Coronary artery (tissue), 2 donors: ENCODE data around the gene TPPP.

Experiments
- DNase-seq: peaks from one replicate; pipeline ENCODE4 v3.0.0-alpha.2; 2017; ENCODE audit warnings: low spot score
- H3K27ac ChIP-seq, 2 donors: fragments of 200-600 bp; sonication (generic); one replicate each; pipeline ENCODE4 v1.5.1; 2016 to 2019
- H3K4me3 ChIP-seq: fragments of 200-600 bp; sonication (generic); 2 replicates; pipeline ENCODE4 v1.5.1; 2016; ENCODE audit warnings: mild to moderate bottlenecking, moderate library complexity
- TF ChIP-seq, protein P1 (sequence below): fragments of 200-600 bp; sonication (generic); IDR thresholded peaks from one replicate; pipeline ENCODE4 v1.5.1; 2019; ENCODE audit warnings: antibody characterized with exemption

TPPP gene

DNA sequence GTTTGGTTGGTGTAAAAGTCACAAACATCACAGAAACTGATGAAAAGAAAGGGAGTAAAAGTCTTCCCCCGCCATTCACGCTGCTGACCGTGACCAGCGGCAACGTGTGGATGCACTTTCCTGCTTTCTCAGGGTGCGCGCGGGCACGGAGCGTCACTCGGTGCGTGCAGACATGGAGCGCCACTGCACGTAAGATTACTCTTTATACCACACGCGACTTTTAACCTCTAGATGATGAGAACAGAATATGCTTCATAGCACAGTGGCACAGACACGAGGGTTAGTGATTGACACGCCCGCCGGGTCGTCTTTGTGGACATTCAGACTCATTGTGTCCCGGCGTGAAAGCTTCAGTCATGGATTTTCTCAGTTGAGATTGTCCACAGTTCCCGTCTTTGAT lies 65.3 kb downstream of the TPPP start:
- no peak overlapping the region for H3K4me3 ChIP-seq
- H3K27ac ChIP-seq, result no peak overlapping the region
- TF ChIP-seq, protein P1, sequence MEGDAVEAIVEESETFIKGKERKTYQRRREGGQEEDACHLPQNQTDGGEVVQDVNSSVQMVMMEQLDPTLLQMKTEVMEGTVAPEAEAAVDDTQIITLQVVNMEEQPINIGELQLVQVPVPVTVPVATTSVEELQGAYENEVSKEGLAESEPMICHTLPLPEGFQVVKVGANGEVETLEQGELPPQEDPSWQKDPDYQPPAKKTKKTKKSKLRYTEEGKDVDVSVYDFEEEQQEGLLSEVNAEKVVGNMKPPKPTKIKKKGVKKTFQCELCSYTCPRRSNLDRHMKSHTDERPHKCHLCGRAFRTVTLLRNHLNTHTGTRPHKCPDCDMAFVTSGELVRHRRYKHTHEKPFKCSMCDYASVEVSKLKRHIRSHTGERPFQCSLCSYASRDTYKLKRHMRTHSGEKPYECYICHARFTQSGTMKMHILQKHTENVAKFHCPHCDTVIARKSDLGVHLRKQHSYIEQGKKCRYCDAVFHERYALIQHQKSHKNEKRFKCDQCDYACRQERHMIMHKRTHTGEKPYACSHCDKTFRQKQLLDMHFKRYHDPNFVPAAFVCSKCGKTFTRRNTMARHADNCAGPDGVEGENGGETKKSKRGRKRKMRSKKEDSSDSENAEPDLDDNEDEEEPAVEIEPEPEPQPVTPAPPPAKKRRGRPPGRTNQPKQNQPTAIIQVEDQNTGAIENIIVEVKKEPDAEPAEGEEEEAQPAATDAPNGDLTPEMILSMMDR, result no peak
- DNase-seq, result no peak

DNA sequence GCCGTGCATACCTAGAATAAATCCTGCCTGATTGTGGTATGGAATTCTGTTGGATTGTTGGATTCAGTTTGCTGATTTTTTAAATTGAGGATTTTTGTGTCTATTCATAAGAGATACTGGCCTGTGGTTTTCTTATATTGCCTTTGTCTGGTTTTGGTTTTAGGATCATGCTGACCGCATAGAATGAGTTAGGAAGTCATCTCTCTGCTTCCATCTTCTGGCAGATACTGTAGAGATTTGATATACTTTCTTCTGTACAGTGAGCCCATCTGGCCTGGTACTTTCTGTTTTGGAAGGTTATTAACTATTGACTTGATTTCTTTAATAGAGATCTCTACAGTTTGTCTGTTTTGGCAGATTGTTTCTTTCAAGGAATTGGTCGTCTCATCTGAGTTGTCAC lies 66.3 kb downstream of the TPPP start:
- Histone ChIP-seq H3K4me3 (no peak overlapping the region), H3K27ac (no peak overlapping the region)
- TF ChIP-seq, protein P1, result no peak
- no peak for DNase-seq

- no peak overlapping the region for H3K4me3 ChIP-seq
- no peak overlapping the region for H3K27ac ChIP-seq
- no peak for DNase-seq
- TF ChIP-seq, protein P1, result no peak
These were observed 67.6 kb downstream of the TPPP start for GRCh38 chr5:625516-625915.

DNA sequence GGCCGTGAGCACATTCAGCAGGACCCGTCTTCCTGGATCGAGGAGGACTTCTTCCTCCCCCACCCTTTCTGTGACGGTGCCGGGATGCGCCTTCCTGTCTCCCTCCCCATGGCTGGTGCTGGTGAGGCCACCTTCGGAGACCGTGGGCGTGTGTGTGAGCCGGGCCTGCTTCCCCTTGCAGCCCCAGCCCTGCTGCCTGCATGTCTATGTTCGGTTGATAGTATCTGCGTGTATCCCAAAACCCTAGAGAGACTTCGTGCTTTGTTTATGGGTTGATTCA lies 68.3 kb downstream of the TPPP start:
- no peak overlapping the region for H3K4me3 ChIP-seq
- TF ChIP-seq, protein P1, result no peak
- H3K27ac ChIP-seq, result no peak overlapping the region
- DNase-seq, result no peak

- no peak overlapping the region for H3K4me3 ChIP-seq
- no peak overlapping the region for H3K27ac ChIP-seq
- DNase-seq, result no peak
- TF ChIP-seq, protein P1, result no peak
These were observed 68.8 kb downstream of the TPPP start for GRCh38 chr5:624118-624950.

DNA sequence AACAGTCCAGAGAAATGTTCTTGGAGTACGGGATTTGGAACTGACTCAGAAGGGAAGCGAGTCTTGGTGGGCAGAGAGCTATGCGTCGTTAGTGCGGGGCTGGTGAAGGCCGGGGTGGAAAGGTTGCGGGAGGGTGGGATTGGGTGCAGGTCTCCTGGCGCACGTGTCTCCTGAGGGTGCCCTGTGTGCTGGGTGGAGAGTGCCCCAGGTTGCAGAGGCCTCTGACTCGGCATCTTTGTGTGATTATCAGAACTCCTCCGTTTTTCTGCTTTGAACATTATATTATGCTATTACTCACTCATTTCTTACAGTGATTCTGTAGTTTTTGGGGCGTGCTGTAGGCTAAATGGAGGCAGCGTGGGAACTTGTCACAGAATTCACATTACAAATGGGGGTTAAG lies 69.6 kb downstream of the TPPP start:
- DNase-seq, result no peak
- TF ChIP-seq, protein P1, result no peak
- Histone ChIP-seq H3K4me3 (no peak overlapping the region), H3K27ac (no peak overlapping the region)

DNA sequence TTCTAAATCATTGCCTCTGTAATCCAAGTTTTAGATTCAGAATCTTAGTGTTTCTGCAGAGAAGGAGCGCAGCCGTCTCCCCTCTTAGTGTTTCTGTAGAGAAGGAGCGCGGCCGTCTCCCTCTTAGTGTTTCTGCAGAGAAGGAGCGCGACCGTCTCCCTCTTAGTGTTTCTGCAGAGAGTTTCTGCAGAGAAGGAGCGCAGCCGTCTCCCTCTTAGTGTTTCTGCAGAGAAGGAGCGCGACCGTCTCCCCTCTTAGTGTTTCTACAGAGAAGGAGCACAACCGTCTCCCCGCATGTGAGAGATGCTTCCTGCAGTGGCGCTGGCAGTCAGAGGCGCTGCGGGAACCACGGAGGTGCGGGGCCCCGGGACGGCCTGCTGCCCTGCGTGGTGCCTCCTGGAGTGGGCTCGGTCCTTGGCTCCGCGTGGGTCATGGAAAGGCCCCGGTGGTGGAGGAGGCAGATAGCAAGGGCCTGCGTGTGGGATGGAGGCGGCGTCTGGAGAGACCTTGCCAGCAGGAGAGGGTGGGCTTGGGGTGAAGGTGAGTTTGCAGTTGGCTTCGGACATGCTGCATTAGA lies 70.1 kb downstream of the TPPP start:
- Histone ChIP-seq H3K27ac (no peak overlapping the region), H3K4me3 (no peak overlapping the region)
- TF ChIP-seq, protein P1, result no peak
- no peak for DNase-seq
